Measurements from ENCODE around the gene KIAA0040.

- TF ChIP-seq CTCF (tag by site-specific recombination; IDR thresholded peaks at IDR 0.05) (no peak), PRDM1 (tag by site-specific recombination; IDR thresholded peaks at IDR 0.05) (no peak), ZNF138 (tag by site-specific recombination; IDR thresholded peaks at IDR 0.05; ENCODE audit: borderline replicate concordance) (no peak), YY1 (tag by site-specific recombination; IDR thresholded peaks at IDR 0.05) (no peak), HOXA7 (CRISPR knock-in tag; IDR thresholded peaks at IDR 0.05; ENCODE audit: borderline replicate concordance) (no peak)
These were observed 35.4 kb downstream of the KIAA0040 start for GRCh38 chr1:175157200-175157599.
